Measurements from ENCODE around the gene INHA.
A peak's percentile ranks its signal among the peaks of the same experiment; 100 is the strongest.

INHA gene

GRCh38 chr2:219559156-219559915 lies 12.8 kb upstream of the INHA start:
- no peak for DNase-seq

- DNase-seq, result no peak
Measured at GRCh38 chr2:219560037-219560892, 11.8 kb upstream of the INHA start.

GRCh38 chr2:219560893-219561178 lies 11.3 kb upstream of the INHA start:
- no peak for DNase-seq

GRCh38 chr2:219561179-219562048 lies 10.7 kb upstream of the INHA start:
- DNase-seq, result no peak

GRCh38 chr2:219562049-219563020 lies 9.8 kb upstream of the INHA start:
- DNase-seq, result no peak

DNA sequence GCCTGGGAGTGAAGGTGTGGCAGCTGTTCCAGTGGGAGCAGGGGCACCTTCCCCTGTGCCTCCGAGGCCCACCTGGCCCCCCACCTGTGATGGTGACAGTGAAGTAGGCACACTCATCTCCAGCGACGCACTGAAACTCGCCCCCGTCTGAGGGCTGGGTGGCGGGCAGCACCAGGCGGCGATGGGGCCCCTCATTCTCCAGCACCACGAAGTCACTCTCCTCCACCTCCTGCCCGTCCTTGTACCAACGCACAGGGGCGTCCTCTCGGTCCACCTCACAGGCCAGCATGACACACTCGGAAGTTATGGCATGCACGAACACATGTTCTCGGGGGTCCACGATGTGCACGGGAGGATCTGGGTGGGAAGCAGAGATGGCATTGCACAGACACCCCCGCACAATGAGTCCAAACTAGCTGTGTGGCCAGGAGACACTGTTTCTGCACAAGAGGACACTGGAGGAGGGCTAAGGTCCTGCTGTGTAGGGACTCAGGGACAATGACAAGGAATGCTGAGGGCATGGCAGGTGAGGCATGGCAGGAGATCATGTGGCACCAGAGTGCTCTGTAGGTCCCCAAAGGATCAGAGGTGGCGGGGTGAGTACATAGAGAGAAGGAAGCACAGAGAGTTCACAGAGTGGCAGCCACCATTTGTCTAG lies 8.7 kb upstream of the INHA start:
- no peak for DNase-seq

DNA sequence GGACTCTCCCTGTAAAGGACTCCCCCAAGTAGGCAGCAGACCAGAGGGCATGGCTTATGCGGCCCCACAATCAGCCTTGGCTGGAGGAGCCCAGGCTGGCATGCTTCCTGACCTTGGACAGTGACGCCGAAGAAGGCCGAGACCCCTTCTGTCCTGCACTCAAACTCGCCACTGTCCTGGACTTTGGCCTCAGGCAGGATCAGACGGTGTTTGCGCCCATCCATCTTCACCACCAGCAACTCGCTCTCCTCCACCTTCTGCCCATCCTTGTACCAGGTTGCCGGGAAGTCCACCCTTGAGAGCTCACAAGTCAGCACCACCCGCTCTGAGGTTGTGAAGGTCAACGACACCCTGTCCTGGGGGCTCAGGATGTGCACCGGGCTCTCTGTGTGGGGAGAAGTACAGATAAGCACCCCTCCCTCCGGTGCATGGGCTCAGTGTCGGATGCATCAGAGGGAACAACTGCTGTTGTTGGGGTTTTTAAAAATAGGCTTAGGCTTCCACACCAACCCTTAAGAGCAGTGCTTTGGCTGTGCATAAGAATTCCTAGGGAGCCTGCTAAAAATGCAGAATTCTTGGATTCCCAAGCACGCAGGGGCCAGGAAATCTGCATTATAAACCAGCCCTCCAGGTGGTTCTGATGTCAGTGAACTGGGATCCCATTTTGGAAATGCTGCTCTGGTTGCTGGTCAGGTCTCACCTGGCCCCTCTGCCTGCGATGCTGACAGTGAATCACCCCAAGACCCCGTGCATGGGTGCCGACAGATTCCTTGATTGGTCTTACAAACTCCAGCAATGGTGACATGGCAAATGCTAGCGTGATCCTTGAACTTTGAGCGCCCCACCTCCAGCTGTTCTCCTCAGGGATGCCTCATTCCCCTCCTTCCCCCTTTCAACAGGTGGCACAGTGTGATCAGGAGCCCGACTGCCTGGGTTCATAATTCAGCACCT lies 6.7 kb upstream of the INHA start:
- no peak for DNase-seq

DNA sequence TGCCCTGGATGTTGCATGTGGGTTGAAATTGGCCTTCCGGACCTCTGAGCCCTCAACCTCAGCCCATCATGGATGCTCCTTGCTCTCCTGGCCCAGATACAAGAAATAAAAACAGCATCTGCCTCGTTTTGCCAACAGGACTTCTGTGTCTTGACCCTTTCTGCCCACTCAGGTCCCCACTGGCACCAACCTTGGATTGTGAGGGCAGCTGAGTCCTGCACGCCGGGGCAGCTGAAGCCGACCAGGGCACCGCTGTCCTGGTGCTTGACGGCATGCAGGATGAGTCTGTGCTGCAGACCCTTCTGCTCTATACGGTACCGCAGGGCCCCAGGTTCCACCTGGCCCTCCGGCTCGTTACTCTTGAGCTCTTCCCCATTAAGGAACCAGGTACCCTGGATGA lies 5.5 kb upstream of the INHA start:
- no peak for DNase-seq

DNA sequence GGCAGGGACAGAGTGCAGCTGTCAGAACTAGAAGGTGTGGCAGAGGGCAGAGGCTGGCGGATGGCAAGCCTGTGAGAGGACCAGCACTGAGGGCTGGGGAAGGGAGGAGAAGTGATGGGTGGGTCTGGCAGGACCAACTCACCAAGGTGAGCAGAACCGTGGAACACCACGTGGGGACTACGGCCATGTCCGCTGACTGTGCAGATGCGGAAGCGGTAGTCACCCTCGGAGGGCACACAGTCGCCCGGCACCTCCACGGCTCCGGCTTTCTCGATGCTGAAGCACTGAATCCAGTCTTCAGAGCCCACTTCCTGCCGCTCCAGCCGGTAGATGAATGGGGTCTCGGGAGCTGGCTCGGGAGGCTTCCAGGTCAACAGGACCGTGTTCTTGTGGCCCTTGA lies 5.0 kb upstream of the INHA start:
- DNase-seq, result no peak

- no peak for DNase-seq
Measured at GRCh38 chr2:219567791-219568361, 4.2 kb upstream of the INHA start.

DNA sequence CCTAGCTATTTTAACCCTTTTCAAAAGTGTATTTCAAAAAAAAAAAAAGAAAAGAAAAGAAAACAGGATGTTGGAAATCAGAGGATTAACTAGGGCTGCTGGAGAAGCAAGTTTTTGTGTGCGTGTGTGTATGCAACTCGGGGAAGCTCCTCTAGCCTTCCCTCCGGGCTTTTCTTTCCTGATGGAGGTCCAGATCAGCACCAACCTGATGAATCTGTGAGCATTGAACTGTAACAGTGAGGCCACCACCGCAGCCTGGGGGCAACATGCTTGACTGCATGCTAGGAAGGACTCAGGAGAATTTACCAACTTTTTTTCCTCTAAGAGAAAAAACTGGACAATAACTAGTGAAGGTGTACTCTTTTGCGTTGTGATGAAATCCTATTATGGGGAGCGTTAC lies 3.1 kb upstream of the INHA start:
- no peak for DNase-seq

DNA sequence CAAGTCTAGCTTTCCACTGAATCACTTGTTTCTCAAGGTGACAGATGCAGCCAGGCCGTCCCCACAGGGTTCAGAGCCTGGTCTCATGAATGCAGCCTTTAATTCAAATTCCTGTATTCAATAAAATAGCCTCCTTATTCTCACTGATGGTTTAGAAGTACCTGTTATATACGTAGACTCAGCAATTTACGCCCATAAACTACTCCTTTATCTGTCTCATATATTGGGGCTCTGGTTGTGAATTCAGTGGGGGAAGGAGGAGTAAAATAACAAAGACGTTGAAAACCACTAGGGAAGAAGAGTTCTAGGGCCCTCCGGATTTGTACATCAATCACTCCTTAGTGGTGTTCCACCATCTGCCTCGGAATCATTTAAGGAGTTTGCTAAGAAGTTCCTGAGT lies 2.5 kb upstream of the INHA start:
- DNase-seq, result no peak

GRCh38 chr2:219570194-219570923 lies 1.8 kb upstream of the INHA start:
- DNase-seq, result peak; percentile 10

DNA sequence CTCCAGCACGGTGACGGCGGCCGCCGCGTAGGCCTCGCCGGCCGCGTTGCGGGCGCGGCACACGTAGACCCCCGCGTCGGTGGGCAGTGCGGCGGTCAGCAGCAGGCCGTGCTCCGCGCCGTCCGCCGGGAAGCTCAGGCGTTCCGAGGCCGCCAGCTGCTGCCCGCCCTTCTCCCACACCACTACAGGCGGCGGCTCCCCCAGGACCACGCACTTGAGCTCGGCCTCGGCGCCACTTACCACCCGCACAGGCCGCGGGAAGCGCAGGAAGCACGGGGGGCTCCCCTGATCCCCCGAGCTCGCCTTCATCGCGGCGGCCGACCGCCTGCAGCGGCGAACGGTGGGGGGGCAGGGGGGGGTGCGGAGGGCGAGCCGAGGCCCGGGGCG lies 1.2 kb upstream of the INHA start:
- no peak for DNase-seq

- DNase-seq, result peak; percentile 62
Measured at GRCh38 chr2:219571311-219572236, 536 bp upstream of the INHA start, which contains the start of gene OBSL1. Gene OBSL1 (minus strand): TSS chr2:219571539. CDS start chr2:219571232, 307 bp downstream.

GRCh38 chr2:219573166-219573565 lies 1.1 kb downstream of the INHA start:
- peak; percentile 67 for DNase-seq

- no peak for DNase-seq
Measured at GRCh38 chr2:219574484-219575311, 2.6 kb downstream of the INHA start.
